ENCODE results near the gene TM9SF1. TPM values are rescaled to one million over a fixed set of nuclear protein-coding genes. Genes with fewer than 3 reads are reported as not detected.

TM9SF1 gene
- total RNA-seq, 3 donors from 2014 or later (not counting 1 experiment from before 2014, with no cell fraction given), result 15.2 to 32.1 (median 28.7) TPM

GRCh38 chr14:24187539-24187915 lies 7.7 kb downstream of the TM9SF1 start:
- no peak overlapping the region for H3K4me3 ChIP-seq (ENCODE audit: low read length)
- Mint-ChIP-seq H3K4me3 (peak overlapping the region; percentile 85), H3K27me3 (ENCODE audit: low read depth in 2 of 2) (no peaks in the 10 kb centered on the region), H3K4me1 (peaks cover 26 to 29% of the 10 kb centered on the region in 2 donors), H3K36me3 (no peaks in the 10 kb centered on the region), H3K27ac (peak overlapping the region; percentile 83 to 97), H3K9me3 (no peaks in the 10 kb centered on the region)
- peak in 2 of 3 donors; percentile 6 to 19 for ATAC-seq
- no peaks in the 10 kb centered on the region for H3K27me3 ChIP-seq (ENCODE audit: control insufficient read depth, insufficient read depth, low read length)
- no peak for DNase-seq
- peaks cover 23% of the 10 kb centered on the region for H3K4me1 ChIP-seq (ENCODE audit: control insufficient read depth, insufficient read depth, low read length)
- no peaks in the 10 kb centered on the region for H3K9me3 ChIP-seq (ENCODE audit: control insufficient read depth, insufficient read depth, low read length)
- TF ChIP-seq, protein P1, sequence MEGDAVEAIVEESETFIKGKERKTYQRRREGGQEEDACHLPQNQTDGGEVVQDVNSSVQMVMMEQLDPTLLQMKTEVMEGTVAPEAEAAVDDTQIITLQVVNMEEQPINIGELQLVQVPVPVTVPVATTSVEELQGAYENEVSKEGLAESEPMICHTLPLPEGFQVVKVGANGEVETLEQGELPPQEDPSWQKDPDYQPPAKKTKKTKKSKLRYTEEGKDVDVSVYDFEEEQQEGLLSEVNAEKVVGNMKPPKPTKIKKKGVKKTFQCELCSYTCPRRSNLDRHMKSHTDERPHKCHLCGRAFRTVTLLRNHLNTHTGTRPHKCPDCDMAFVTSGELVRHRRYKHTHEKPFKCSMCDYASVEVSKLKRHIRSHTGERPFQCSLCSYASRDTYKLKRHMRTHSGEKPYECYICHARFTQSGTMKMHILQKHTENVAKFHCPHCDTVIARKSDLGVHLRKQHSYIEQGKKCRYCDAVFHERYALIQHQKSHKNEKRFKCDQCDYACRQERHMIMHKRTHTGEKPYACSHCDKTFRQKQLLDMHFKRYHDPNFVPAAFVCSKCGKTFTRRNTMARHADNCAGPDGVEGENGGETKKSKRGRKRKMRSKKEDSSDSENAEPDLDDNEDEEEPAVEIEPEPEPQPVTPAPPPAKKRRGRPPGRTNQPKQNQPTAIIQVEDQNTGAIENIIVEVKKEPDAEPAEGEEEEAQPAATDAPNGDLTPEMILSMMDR (IDR thresholded peaks at IDR 0.05), result no peak
- intact Hi-C loops (cut with micrococcal nuclease), result no loop called here
- H3K36me3 ChIP-seq (ENCODE audit: control insufficient read depth, insufficient read depth, low read length), result peaks cover 41% of the 10 kb centered on the region
- H3K27ac ChIP-seq (ENCODE audit: low read length), result peak overlapping the region; percentile 68
- 55% methylated on average over 1 of the region's 2 CpGs for WGBS (ENCODE audit: insufficient coverage)

GRCh38 chr14:24186831-24187538 lies 8.3 kb downstream of the TM9SF1 start:
- no peak for ATAC-seq
- Histone ChIP-seq H3K9me3 (ENCODE audit: control insufficient read depth, insufficient read depth, low read length) (no peaks in the 10 kb centered on the region), H3K27ac (ENCODE audit: low read length) (no peak overlapping the region), H3K36me3 (ENCODE audit: control insufficient read depth, insufficient read depth, low read length) (peaks cover 36% of the 10 kb centered on the region), H3K4me1 (ENCODE audit: control insufficient read depth, insufficient read depth, low read length) (peaks cover 23% of the 10 kb centered on the region), H3K27me3 (ENCODE audit: control insufficient read depth, insufficient read depth, low read length) (no peaks in the 10 kb centered on the region), H3K4me3 (ENCODE audit: low read length) (no peak overlapping the region)
- Mint-ChIP-seq H3K27ac (peak overlapping the region; percentile 83 to 97), H3K9me3 (no peaks in the 10 kb centered on the region), H3K27me3 (ENCODE audit: low read depth in 2 of 2) (no peaks in the 10 kb centered on the region), H3K4me3 (peak overlapping the region; percentile 81), H3K36me3 (no peaks in the 10 kb centered on the region), H3K4me1 (peaks cover 24 to 26% of the 10 kb centered on the region in 2 donors)
- 93% methylated on average over 10 of the region's 10 CpGs for WGBS (ENCODE audit: insufficient coverage)
- TF ChIP-seq, protein P1 (IDR thresholded peaks at IDR 0.05), result no peak
- DNase-seq, result no peak
- intact Hi-C loops (cut with micrococcal nuclease), result no loop called here

DNA sequence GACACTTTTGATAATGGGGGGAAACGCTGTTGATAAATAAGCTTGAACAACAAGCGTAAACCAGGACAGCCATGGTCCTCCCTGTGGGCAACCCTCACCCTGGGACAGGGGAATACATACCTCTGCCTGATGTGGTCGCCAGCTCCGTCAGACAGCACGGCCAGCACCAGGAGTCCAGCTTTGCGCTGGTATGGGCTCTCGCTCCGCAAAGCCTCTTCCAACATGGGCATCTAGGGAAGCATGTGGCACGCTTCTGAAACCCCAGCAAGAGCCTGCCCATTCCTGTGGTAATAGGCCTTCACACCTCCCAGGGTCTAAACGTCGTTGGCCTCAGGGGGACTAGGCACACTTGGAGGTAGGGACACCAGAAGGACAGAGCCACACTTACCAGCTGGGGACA lies 9.5 kb downstream of the TM9SF1 start:
- peaks cover 23% of the 10 kb centered on the region for H3K4me1 ChIP-seq (ENCODE audit: control insufficient read depth, insufficient read depth, low read length)
- Mint-ChIP-seq H3K27me3 (ENCODE audit: low read depth in 2 of 2) (no peaks in the 10 kb centered on the region), H3K27ac (no peak overlapping the region), H3K4me1 (peaks cover 20 to 26% of the 10 kb centered on the region in 2 donors), H3K4me3 (no peak overlapping the region), H3K36me3 (peaks cover 5% of the 10 kb centered on the region), H3K9me3 (no peaks in the 10 kb centered on the region)
- no peaks in the 10 kb centered on the region for H3K9me3 ChIP-seq (ENCODE audit: control insufficient read depth, insufficient read depth, low read length)
- no peak overlapping the region for H3K27ac ChIP-seq (ENCODE audit: low read length)
- no peaks in the 10 kb centered on the region for H3K27me3 ChIP-seq (ENCODE audit: control insufficient read depth, insufficient read depth, low read length)
- ATAC-seq (no peak), DNase-seq (no peak)
- peaks cover 39% of the 10 kb centered on the region for H3K36me3 ChIP-seq (ENCODE audit: control insufficient read depth, insufficient read depth, low read length)
- intact Hi-C loops (cut with micrococcal nuclease), result no loop called here
- TF ChIP-seq, protein P1 (IDR thresholded peaks at IDR 0.05), result no peak
- WGBS (ENCODE audit: insufficient coverage), result 94% methylated on average over 11 of the region's 11 CpGs
- no peak overlapping the region for H3K4me3 ChIP-seq (ENCODE audit: low read length)

DNA sequence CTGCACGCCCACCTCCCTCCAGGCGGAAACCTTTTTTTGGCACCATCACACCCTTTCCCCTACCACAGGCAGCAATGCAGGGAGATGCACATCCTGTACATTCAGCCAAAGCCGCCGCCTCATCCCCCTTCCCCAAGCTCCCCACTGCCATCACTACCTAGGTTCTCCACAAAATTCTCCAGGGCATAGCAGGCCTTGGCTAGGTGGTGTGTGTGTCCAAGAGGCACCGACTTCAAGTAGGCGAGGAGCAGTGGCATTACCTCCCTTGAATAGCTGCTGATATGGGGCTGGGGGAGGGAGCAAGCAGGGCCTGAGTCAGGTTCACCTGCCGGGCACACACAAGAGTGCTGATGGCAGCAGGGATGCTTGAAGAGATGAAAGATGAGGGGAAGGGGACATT lies 10.2 kb downstream of the TM9SF1 start:
- no peaks in the 10 kb centered on the region for H3K27me3 Mint-ChIP-seq (ENCODE audit: low read depth in 2 of 2)
- ATAC-seq (no peak), DNase-seq (no peak)
- TF ChIP-seq, protein P1 (IDR thresholded peaks at IDR 0.05), result no peak
- H3K4me1 Mint-ChIP-seq, result peaks cover 20 to 26% of the 10 kb centered on the region in 2 donors
- H3K27ac Mint-ChIP-seq, result no peak overlapping the region
- Histone ChIP-seq H3K9me3 (ENCODE audit: control insufficient read depth, insufficient read depth, low read length) (no peaks in the 10 kb centered on the region), H3K27me3 (ENCODE audit: control insufficient read depth, insufficient read depth, low read length) (no peaks in the 10 kb centered on the region), H3K4me1 (ENCODE audit: control insufficient read depth, insufficient read depth, low read length) (peaks cover 23% of the 10 kb centered on the region), H3K36me3 (ENCODE audit: control insufficient read depth, insufficient read depth, low read length) (peaks cover 43% of the 10 kb centered on the region), H3K27ac (ENCODE audit: low read length) (no peak overlapping the region), H3K4me3 (ENCODE audit: low read length) (no peak overlapping the region)
- intact Hi-C loops (cut with micrococcal nuclease), result no loop called here
- no peak overlapping the region for H3K4me3 Mint-ChIP-seq
- no peaks in the 10 kb centered on the region for H3K9me3 Mint-ChIP-seq
- H3K36me3 Mint-ChIP-seq, result peaks cover 6% of the 10 kb centered on the region
- 97% methylated on average over 7 of the region's 7 CpGs for WGBS (ENCODE audit: insufficient coverage)

Measured in natural killer cell (primary cell).